MM.1S (cell line): ENCODE data around the gene MICALL1.
A peak's percentile ranks its signal among the peaks of the same experiment; 100 is the strongest.

Experiments used
- DNase-seq: peaks from one replicate; pipeline ENCODE4 v3.0.0-alpha.2; 2015
- H2AFZ ChIP-seq: fragments of 300-600 bp; sonication (generic); 2 replicates; pipeline ENCODE4 v1.6.0; 2016; ENCODE audit warnings: antibody characterized with exemption, low read length
- H3F3A ChIP-seq: fragments of 300-600 bp; sonication (generic); 2 replicates; pipeline ENCODE4 v1.6.1; 2016; ENCODE audit warnings: mild to moderate bottlenecking, antibody characterized with exemption, low read length, moderate library complexity, mixed read lengths; ENCODE audit not compliant: insufficient read depth
- H3K27ac ChIP-seq: fragments of 300-600 bp; sonication (generic); 2 replicates; pipeline ENCODE4 v1.5.1; 2016; ENCODE audit warnings: mild to moderate bottlenecking, low read length
- H3K27me3 ChIP-seq: fragments of 300-600 bp; sonication (generic); replicated peaks from 2 replicates; pipeline ENCODE4 v1.6.0; 2016; ENCODE audit warnings: low read length; ENCODE audit not compliant: insufficient read depth
- H3K36me3 ChIP-seq: fragments of 300-600 bp; sonication (generic); replicated peaks from 2 replicates; pipeline ENCODE4 v1.6.1; 2016; ENCODE audit warnings: mild to moderate bottlenecking, low read length, mixed read lengths; ENCODE audit not compliant: insufficient read depth
- H3K4me1 ChIP-seq: fragments of 300-600 bp; sonication (generic); 2 replicates; pipeline ENCODE4 v1.6.1; 2016; ENCODE audit warnings: low read length, mixed read lengths
- H3K4me2 ChIP-seq: fragments of 300-600 bp; sonication (generic); 2 replicates; pipeline ENCODE4 v1.6.0; 2016; ENCODE audit warnings: low read depth, low read length
- H3K4me3 ChIP-seq: fragments of 300-600 bp; sonication (generic); 2 replicates; pipeline ENCODE4 v1.5.1; 2016; ENCODE audit warnings: low read length, mixed read lengths
- H3K79me2 ChIP-seq: fragments of 300-600 bp; sonication (generic); 2 replicates; pipeline ENCODE4 v1.6.1; 2016; ENCODE audit warnings: mixed run types, low read length, mixed read lengths
- H3K9ac ChIP-seq: fragments of 300-600 bp; sonication (generic); 2 replicates; pipeline ENCODE4 v1.6.1; 2016; ENCODE audit warnings: low read length, mixed read lengths
- H3K9me2 ChIP-seq: fragments of 300-600 bp; sonication (generic); replicated peaks from 2 replicates; pipeline ENCODE4 v1.6.1; 2016; ENCODE audit warnings: mild to moderate bottlenecking, low read length, mixed read lengths; ENCODE audit not compliant: insufficient read depth
- H3K9me3 ChIP-seq: fragments of 300-600 bp; sonication (generic); replicated peaks from 2 replicates; pipeline ENCODE4 v1.6.1; 2016; ENCODE audit warnings: mild to moderate bottlenecking, low read length, mixed read lengths; ENCODE audit not compliant: insufficient read depth
- H4K20me1 ChIP-seq: fragments of 300-600 bp; sonication (generic); 2 replicates; pipeline ENCODE4 v1.6.1; 2016; ENCODE audit warnings: mild to moderate bottlenecking, low read length, moderate library complexity, mixed read lengths; ENCODE audit not compliant: insufficient read depth
- EZH2 ChIP-seq: fragments of 300-600 bp; sonication (generic); optimal IDR thresholded peaks from 2 replicates; pipeline ENCODE3; 2017; ENCODE audit warnings: low read depth, mild to moderate bottlenecking, antibody characterized with exemption, low read length, mixed read lengths
- EZH2phosphoT487 ChIP-seq: fragments of 300-600 bp; sonication (generic); IDR thresholded peaks from 2 replicates; pipeline ENCODE4 v1.6.1; 2018; ENCODE audit warnings: antibody characterized with exemption, low read length
- TF ChIP-seq, protein P1 (sequence below): fragments of 300-600 bp; sonication (generic); IDR thresholded peaks from 2 replicates; pipeline ENCODE4 v1.5.1; 2016; ENCODE audit warnings: antibody characterized with exemption, low read length, mixed read lengths

MICALL1 gene

DNA sequence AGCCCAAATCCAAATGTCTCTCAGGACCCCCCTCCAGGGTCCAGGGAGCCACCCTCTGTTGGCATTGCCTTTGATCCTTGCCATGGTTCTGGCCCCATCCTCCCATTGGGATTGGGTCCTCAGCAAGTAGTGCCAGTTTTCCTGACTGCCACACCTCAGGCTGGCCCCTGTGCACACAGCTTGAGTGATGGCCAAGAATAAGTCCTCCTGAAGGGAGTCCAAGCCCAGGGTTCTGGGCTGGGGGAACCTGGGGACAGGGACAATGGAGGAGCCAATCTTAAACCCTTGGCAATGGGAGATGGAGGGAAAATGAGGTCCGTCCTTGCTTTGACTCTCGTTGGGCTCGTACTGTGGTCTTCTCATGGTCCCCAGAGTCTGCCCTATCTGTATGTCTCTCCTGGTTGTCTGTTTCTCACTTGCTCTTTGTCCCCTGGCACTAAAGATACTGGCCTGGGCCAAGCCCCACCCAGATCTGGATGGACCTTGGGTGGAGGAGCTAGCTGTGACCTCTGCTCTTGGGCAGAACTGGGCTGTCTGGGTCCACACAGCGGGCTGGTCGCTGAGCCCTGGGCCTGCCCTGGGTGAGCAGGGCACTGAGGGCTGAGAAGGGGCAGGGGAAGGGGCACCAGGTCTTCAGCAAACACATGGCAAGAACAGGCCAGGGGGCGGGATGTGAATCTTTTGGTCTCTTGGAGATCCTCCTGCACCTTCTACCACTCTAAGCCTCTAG lies 75.3 kb downstream of the MICALL1 start:
- H3K4me1 ChIP-seq, result no peaks in the 10 kb centered on the region
- TF ChIP-seq EZH2 (no peak), EZH2phosphoT487 (no peak)
- TF ChIP-seq, protein P1, sequence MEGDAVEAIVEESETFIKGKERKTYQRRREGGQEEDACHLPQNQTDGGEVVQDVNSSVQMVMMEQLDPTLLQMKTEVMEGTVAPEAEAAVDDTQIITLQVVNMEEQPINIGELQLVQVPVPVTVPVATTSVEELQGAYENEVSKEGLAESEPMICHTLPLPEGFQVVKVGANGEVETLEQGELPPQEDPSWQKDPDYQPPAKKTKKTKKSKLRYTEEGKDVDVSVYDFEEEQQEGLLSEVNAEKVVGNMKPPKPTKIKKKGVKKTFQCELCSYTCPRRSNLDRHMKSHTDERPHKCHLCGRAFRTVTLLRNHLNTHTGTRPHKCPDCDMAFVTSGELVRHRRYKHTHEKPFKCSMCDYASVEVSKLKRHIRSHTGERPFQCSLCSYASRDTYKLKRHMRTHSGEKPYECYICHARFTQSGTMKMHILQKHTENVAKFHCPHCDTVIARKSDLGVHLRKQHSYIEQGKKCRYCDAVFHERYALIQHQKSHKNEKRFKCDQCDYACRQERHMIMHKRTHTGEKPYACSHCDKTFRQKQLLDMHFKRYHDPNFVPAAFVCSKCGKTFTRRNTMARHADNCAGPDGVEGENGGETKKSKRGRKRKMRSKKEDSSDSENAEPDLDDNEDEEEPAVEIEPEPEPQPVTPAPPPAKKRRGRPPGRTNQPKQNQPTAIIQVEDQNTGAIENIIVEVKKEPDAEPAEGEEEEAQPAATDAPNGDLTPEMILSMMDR, result no peak
- no peaks in the 10 kb centered on the region for H3K9me3 ChIP-seq
- H3K27me3 ChIP-seq, result no peaks in the 10 kb centered on the region
- no peaks in the 10 kb centered on the region for H3K9me2 ChIP-seq
- no peaks in the 10 kb centered on the region for H3K79me2 ChIP-seq
- H3K4me2 ChIP-seq, result no peak overlapping the region
- H2AFZ ChIP-seq, result no peak overlapping the region
- H3K27ac ChIP-seq, result no peak overlapping the region
- no peaks in the 10 kb centered on the region for H3K36me3 ChIP-seq
- no peak overlapping the region for H3K4me3 ChIP-seq
- H4K20me1 ChIP-seq, result no peaks in the 10 kb centered on the region
- DNase-seq, result no peak
- H3K9ac ChIP-seq, result no peak overlapping the region
- no peaks in the 10 kb centered on the region for H3F3A ChIP-seq

GRCh38 chr22:37982151-37982785 lies 76.2 kb downstream of the MICALL1 start:
- H3K9me2 ChIP-seq, result no peaks in the 10 kb centered on the region
- TF ChIP-seq EZH2 (no peak), EZH2phosphoT487 (no peak)
- TF ChIP-seq, protein P1, result no peak
- H3K79me2 ChIP-seq, result no peaks in the 10 kb centered on the region
- H3K36me3 ChIP-seq, result no peaks in the 10 kb centered on the region
- H4K20me1 ChIP-seq, result no peaks in the 10 kb centered on the region
- H3K4me1 ChIP-seq, result no peaks in the 10 kb centered on the region
- no peak overlapping the region for H2AFZ ChIP-seq
- H3K4me2 ChIP-seq, result no peak overlapping the region
- H3K27ac ChIP-seq, result no peak overlapping the region
- H3K27me3 ChIP-seq, result no peaks in the 10 kb centered on the region
- no peak overlapping the region for H3K4me3 ChIP-seq
- no peak for DNase-seq
- H3K9me3 ChIP-seq, result no peaks in the 10 kb centered on the region
- no peaks in the 10 kb centered on the region for H3F3A ChIP-seq
- no peak overlapping the region for H3K9ac ChIP-seq

- H2AFZ ChIP-seq, result no peak overlapping the region
- H3K4me2 ChIP-seq, result no peak overlapping the region
- DNase-seq, result no peak
Observed at GRCh38 chr22:37982938-37983859, 77.1 kb downstream of the MICALL1 start.

More at GRCh38 chr22:37982938-37983859, 77.1 kb downstream of the MICALL1 start:
- H3K4me1 ChIP-seq, result no peaks in the 10 kb centered on the region
- H3K79me2 ChIP-seq, result no peaks in the 10 kb centered on the region
- H4K20me1 ChIP-seq, result no peaks in the 10 kb centered on the region
- H3K27me3 ChIP-seq, result no peaks in the 10 kb centered on the region
- H3K9ac ChIP-seq, result no peak overlapping the region
- H3K9me2 ChIP-seq, result no peaks in the 10 kb centered on the region
- H3F3A ChIP-seq, result no peaks in the 10 kb centered on the region
- no peak overlapping the region for H3K27ac ChIP-seq
- no peaks in the 10 kb centered on the region for H3K9me3 ChIP-seq
- TF ChIP-seq EZH2phosphoT487 (no peak), EZH2 (no peak)
- TF ChIP-seq, protein P1, result peak; percentile 7; the same call in 1 of the 2 replicates
- H3K4me3 ChIP-seq, result no peak overlapping the region
- H3K36me3 ChIP-seq, result no peaks in the 10 kb centered on the region
